ENCODE data around the gene ANXA3.

Gene ANXA3

DNA sequence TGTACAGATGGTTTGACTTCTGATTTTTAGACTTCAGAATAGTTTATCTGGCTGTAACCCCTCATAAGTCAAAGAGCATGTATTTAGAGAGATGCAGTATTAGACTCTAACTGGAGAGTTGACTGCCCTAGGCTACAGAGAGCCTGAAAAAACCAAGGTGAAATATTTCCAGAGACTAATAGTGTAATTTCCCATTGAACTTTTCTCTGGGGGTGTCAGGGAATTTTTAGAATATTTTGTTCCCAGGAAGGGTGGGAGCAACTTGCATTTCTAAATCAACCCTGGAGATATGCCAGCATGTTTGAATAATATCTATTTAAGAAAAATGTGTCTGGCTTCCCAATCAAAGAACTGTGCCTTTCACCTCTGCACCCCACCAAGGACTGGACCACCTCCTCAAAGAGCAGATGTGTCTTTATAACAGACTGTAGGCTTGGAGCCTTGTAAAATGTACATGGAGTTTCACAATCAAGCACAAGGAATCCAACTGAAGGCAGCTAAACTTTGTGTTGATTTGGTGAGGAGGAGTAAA is 2.0 kb downstream of the ANXA3 start:
- Mint-ChIP-seq H3K27me3 (peaks cover 33% of the 10 kb centered on the region), H3K36me3 (ENCODE audit: low read depth) (no peaks in the 10 kb centered on the region), H3K4me3 (no peak overlapping the region), H3K4me1 (peaks cover 11% of the 10 kb centered on the region), H3K27ac (no peak overlapping the region), H3K9me3 (no peaks in the 10 kb centered on the region)
- DNase-seq (no peak), ATAC-seq (no peak)

DNA sequence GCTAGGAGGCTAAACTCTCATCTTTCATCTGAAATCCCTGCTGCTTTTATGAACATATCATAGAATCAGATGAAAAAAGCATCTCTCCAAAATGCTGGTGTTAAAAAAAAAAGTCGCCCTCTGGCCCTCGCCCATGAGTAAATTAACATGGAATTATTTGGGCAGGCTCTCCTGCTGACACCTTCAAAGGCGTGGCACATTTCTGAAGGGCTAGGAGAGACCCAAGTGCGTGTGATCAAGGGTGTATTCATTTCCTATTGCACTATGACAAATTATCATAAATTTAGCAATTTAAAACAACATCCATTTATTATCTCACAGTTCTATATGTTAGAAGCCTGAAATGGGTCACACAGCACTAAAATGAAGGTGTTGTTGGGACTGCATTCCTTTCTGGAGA is 5.1 kb downstream of the ANXA3 start:
- Mint-ChIP-seq H3K36me3 (ENCODE audit: low read depth) (no peaks in the 10 kb centered on the region), H3K4me1 (peaks cover 8% of the 10 kb centered on the region), H3K9me3 (no peaks in the 10 kb centered on the region), H3K27me3 (peaks cover 18% of the 10 kb centered on the region), H3K27ac (no peak overlapping the region), H3K4me3 (no peak overlapping the region)
- no peak for DNase-seq
- ATAC-seq: no peak

DNA sequence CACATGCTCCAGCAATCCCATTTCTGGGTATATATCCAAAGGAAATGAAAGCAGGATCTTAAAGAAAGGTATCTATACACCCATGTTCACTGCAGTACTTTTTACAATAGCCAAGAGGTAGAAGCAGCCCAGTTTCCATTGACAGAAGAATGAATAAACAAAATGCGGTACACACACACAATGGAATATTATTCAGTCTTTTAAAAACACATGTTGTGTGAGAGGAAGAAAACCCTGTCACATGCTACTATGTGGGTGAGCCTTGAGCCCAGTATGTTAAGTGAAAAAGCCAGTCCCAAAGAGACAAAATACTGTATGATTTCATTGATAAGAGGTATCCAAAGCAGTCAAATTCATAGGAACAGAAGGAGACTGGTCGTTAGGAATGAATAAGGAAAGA is 6.3 kb downstream of the ANXA3 start:
- Mint-ChIP-seq H3K4me3 (no peak overlapping the region), H3K4me1 (no peaks in the 10 kb centered on the region), H3K27ac (no peak overlapping the region), H3K36me3 (ENCODE audit: low read depth) (no peaks in the 10 kb centered on the region), H3K9me3 (no peaks in the 10 kb centered on the region), H3K27me3 (peaks cover 13% of the 10 kb centered on the region)
- DNase-seq: no peak
- ATAC-seq: no peak

DNA sequence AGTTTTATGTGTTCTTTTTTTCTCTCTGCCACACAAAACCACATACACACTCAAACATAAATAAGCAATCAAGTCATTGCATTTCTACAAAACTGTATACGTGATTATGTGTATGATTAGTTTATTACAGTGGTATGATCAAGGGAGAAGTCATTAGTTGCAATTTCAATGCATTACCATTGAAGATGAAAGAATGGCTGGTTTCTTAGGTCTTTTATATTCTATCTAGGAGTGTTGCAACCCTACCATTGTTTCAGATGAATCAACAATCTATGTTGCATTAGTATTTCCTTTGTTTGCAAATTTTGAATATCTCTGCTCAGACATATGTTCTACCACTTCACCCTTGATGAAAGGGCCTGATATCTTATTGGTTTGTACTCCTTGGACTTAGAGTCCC is 6.8 kb downstream of the ANXA3 start:
- H3K4me1 Mint-ChIP-seq: no peaks in the 10 kb centered on the region
- H3K36me3 Mint-ChIP-seq (ENCODE audit: low read depth): no peaks in the 10 kb centered on the region
- H3K27ac Mint-ChIP-seq: no peak overlapping the region
- peaks cover 8% of the 10 kb centered on the region for H3K27me3 Mint-ChIP-seq
- ATAC-seq: no peak
- H3K9me3 Mint-ChIP-seq: no peaks in the 10 kb centered on the region
- no peak for DNase-seq
- no peak overlapping the region for H3K4me3 Mint-ChIP-seq

DNA sequence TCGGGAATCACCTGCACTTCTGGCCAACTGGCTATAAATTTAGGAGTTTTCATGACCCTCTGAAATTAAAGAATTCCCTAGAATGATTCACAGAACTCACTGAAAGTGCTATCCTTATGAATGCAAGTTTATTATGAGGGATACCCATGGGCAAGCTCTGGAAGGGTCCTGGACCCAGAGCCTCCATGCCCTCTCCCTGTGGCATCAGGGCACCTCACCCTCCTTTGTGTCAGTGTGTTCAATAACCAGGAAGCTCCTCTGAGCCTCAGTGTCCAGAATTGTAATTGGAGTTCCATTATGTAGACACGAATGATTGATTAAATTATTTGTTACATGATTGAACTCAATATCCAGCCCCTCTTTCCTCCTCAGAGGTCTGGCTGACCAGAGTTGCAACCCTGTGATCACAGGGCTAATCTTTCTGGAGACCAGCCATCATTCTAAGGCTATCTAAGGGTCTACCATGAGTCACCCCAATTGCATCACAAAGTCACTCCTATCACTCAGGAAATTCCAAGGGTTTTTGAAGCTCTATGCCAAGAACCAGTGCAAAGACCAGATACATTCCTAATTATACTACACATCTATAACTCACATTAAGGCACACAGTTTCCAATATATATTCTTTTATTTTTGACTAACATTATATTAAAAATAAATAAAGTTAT is 8.9 kb downstream of the ANXA3 start:
- no peak for DNase-seq
- Mint-ChIP-seq H3K9me3 (no peaks in the 10 kb centered on the region), H3K36me3 (ENCODE audit: low read depth) (no peaks in the 10 kb centered on the region), H3K4me1 (no peaks in the 10 kb centered on the region), H3K27me3 (peaks cover 3% of the 10 kb centered on the region), H3K4me3 (no peak overlapping the region), H3K27ac (no peak overlapping the region)
- no peak for ATAC-seq

DNA sequence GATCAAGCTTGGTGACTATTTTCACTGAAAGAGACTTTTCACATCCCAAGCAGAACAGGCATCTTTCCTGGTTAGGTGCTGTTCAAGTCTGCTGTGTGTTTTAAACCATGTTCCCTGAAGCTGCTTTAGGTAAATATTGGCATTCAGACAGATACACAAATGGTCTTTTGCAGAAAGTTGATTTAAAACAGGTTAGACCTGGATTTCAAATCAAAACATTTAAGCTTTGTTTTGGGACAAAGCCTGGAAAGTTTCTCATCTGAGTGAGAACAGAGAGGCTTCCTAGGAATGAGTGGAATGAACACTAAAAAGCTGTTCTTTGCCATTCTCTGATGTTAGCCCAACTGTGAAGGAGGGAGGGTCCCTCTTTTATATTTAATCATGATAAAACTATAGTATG is 10.1 kb downstream of the ANXA3 start:
- H3K4me1 Mint-ChIP-seq: no peaks in the 10 kb centered on the region
- H3K4me3 Mint-ChIP-seq: no peak overlapping the region
- H3K9me3 Mint-ChIP-seq: no peaks in the 10 kb centered on the region
- DNase-seq: no peak
- no peaks in the 10 kb centered on the region for H3K36me3 Mint-ChIP-seq (ENCODE audit: low read depth)
- H3K27me3 Mint-ChIP-seq: peaks cover 3% of the 10 kb centered on the region
- H3K27ac Mint-ChIP-seq: no peak overlapping the region
- ATAC-seq: no peak

DNA sequence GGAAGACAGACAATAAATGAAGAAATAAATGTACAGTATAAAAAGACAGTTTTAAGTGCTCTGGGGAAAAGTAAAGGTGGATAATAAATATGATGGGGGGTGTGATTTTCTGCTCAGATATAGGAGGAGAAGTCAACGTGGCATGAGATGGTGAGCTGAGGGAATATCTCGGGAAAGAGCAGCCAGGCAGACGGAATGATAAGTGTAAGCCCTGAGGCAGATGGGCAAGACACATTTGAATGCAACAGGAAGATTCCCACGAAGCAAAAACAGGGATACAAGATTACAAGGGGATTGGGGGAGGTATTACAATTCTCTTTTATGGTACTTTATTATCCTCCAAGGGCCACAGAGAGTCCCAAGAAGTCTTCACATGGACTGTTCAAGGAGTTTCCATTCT is 11.1 kb downstream of the ANXA3 start:
- Mint-ChIP-seq H3K36me3 (ENCODE audit: low read depth) (no peaks in the 10 kb centered on the region), H3K4me1 (no peaks in the 10 kb centered on the region), H3K27ac (no peak overlapping the region), H3K27me3 (no peaks in the 10 kb centered on the region), H3K9me3 (no peaks in the 10 kb centered on the region), H3K4me3 (no peak overlapping the region)
- no peak for DNase-seq
- ATAC-seq: no peak

DNA sequence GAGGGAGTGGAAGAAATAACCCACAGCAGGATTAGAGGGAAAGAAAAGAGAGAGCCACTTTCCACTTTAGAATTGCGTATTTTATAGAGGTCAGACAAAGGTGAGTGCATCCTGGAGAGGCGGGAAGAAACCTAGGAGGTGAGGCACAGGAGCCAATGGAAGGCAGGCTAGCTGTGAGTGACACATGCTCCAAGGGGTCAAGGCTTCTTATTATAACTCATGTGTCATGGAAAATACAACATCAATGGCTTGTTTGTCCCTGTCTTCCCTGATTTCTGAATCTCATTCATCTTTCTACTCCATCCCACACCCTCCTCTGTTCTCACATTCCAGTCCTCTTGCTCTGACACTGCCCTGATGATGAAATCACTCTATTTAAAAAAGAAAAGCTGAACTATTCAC is 14.4 kb downstream of the ANXA3 start:
- no peak for DNase-seq

DNA sequence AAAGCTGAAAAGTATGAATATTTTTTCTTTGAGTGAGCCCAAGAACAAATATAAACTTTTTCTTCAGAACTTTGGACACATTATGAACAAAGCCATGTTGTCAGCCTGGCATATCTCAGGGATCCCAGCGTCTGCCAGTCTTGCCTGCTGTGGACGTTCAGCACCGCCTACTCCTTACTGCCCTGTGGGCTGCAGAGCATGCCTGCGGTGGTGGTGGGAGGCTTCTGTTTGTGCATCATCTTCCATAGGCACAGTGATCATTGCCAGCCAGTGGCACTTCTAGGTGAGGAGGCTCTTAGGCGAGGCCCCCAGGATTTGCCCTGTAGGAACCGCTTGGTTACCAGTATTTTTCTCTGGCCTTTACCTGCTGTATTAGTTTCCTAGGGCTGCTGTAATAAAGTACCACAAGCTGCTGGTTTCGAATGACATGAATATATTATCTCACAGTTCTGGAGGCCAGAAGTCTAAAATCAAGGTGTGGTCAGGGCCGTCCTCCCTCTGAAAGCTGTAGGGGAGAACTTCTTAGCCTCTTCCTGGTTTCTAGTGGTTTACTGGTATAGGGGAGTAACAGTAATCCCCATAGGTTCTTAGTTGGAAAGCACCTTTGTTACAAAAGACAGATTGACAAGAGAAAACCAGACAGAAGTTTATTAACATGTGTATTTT is 15.4 kb downstream of the ANXA3 start:
- no peaks in the 10 kb centered on the region for H3K4me1 Mint-ChIP-seq
- no peaks in the 10 kb centered on the region for H3K9me3 Mint-ChIP-seq
- no peak overlapping the region for H3K4me3 Mint-ChIP-seq
- H3K27me3 Mint-ChIP-seq: peaks cover under 1% of the 10 kb centered on the region
- no peak for DNase-seq
- no peaks in the 10 kb centered on the region for H3K36me3 Mint-ChIP-seq (ENCODE audit: low read depth)
- H3K27ac Mint-ChIP-seq: no peak overlapping the region
- ATAC-seq: no peak

More for the DNA sequence above, 14.4 kb downstream of the ANXA3 start:
- no peak overlapping the region for H3K27ac Mint-ChIP-seq
- H3K4me1 Mint-ChIP-seq: no peaks in the 10 kb centered on the region
- H3K4me3 Mint-ChIP-seq: no peak overlapping the region
- no peak for ATAC-seq
- no peaks in the 10 kb centered on the region for H3K36me3 Mint-ChIP-seq (ENCODE audit: low read depth)
- H3K9me3 Mint-ChIP-seq: no peaks in the 10 kb centered on the region
- H3K27me3 Mint-ChIP-seq: no peaks in the 10 kb centered on the region

DNA sequence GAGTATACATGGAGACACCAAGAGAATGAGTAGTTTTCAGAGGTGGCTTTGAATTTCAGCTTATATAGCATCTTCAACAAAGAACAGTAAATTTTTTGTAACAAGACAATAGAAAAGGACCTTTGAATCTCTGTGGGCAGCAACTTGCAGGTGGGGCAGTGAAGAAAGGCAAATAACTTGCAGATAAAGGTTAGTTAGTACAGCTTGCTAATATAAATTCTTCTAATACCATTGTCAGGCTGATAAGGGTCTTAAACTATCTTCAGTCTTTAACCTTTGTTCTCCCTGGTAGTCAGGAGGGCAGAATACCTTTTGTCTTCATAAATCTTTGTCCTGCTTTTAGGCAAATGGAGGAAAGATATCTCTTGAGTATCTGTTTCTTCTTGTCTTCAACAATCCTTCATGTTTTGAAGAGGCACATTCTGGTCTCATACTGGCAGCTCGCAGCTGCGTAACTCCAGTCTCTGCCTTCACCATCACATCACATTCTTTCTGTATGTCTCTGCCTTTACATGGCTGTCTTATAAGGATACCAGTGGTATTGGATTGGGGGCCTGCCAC is 16.0 kb downstream of the ANXA3 start:
- Mint-ChIP-seq H3K27me3 (peaks cover 2% of the 10 kb centered on the region), H3K4me1 (no peaks in the 10 kb centered on the region), H3K4me3 (no peak overlapping the region), H3K9me3 (no peaks in the 10 kb centered on the region), H3K27ac (no peak overlapping the region), H3K36me3 (ENCODE audit: low read depth) (no peaks in the 10 kb centered on the region)
- DNase-seq: no peak
- ATAC-seq: no peak

DNA sequence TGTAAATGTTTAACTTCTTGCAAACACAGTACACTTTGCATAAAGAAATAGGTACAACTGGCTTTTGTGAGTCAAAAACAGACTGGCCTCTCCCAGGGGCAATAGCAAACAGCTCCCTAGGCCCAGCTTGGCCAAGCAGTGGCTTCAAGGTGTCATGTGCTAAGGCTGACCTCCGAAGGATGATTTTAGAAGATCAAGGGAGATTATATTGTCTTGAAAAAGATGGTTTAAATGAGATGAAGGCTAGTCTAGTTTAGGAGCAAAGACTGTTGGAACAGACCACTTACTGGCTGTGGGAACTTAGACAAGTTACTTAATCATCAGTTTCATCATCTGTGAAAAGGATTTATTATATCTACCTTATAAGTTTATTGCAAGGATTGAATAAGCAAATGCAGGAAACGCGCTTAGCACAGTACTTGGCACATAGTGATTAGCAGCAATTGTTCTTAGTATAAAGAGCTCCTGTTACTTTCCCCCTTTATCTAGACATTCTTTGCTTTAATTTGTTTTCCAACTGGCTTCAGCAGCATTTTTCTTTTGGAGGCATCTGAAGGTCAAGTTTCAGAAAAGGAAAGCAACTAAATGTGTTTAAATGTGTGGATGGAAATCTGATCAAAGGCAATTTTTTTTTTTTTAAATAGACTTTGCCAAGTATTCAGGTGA is 17.2 kb downstream of the ANXA3 start:
- Mint-ChIP-seq H3K4me3 (no peak overlapping the region), H3K27me3 (peaks cover 2% of the 10 kb centered on the region), H3K27ac (no peak overlapping the region), H3K9me3 (no peaks in the 10 kb centered on the region), H3K4me1 (no peaks in the 10 kb centered on the region), H3K36me3 (ENCODE audit: low read depth) (no peaks in the 10 kb centered on the region)
- ATAC-seq (no peak), DNase-seq (no peak)

DNA sequence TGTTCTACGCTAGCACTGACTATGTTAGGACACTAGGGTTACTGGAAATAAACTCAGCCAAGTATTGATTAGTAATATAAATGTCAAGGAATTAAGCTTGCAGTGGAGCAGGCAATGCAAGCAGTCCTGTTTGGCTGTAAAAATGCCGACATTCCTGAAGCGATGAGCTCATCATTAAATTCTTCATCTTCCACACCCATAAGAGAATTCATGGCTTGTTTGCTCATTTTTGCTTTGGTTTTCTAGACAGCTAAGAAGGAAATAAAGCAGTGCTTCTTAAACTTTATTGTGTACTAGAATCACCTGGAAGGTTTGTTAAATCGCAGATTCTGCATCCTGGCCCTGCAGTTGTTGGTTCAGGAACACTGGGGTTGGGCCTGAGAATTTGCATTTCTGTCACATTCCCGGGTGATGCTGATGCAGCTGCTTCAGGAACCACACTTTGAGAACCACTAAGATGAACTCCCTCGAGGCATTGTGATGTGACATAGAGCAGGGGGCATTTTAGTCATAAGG is 17.8 kb downstream of the ANXA3 start:
- no peak overlapping the region for H3K4me3 Mint-ChIP-seq
- DNase-seq: no peak
- H3K4me1 Mint-ChIP-seq: no peaks in the 10 kb centered on the region
- H3K27me3 Mint-ChIP-seq: peaks cover 2% of the 10 kb centered on the region
- H3K36me3 Mint-ChIP-seq (ENCODE audit: low read depth): no peaks in the 10 kb centered on the region
- H3K9me3 Mint-ChIP-seq: no peaks in the 10 kb centered on the region
- no peak for ATAC-seq
- no peak overlapping the region for H3K27ac Mint-ChIP-seq

DNA sequence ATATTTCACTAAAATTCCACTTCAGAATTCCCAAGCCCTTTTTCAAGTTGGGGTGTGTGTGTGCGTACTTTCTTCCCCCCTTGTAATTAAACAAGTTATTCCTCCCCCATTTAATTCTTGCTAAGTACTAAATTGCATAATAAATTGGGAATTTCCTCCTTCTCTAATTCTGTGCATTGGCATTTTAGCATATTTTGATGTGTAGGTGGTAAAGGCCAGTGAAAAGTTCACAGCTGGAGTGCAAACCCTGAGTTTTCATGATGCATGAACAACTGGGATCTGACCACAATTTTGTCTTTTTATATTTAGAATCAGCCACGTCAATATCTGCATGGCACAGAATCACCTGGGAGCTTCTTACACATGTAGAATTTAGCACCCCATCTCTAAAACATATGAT is 18.5 kb downstream of the ANXA3 start:
- ATAC-seq (no peak), DNase-seq (no peak)
- no peak overlapping the region for H3K27ac Mint-ChIP-seq
- no peak overlapping the region for H3K4me3 Mint-ChIP-seq
- no peaks in the 10 kb centered on the region for H3K4me1 Mint-ChIP-seq
- peaks cover 2% of the 10 kb centered on the region for H3K27me3 Mint-ChIP-seq
- no peaks in the 10 kb centered on the region for H3K9me3 Mint-ChIP-seq
- no peaks in the 10 kb centered on the region for H3K36me3 Mint-ChIP-seq (ENCODE audit: low read depth)

DNA sequence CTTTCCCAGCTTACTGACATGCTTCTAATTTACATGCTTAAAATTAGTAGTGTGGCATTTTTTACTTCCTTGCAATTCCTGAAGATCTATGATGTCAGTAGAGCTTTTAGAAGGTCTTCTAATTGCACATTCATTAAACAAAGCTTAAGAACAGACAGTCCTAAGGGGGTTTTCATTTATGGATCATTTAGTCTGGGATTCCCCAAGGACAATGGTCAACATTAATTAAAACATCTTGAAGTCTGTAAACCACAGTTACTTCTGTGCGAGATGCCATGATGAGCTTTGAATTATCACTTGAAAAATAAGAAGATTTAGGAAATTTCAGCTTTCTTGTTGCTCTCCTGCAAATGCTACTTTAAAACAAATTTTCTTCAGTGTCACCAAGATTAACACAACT is 20.2 kb downstream of the ANXA3 start:
- H3K4me1 Mint-ChIP-seq: no peaks in the 10 kb centered on the region
- no peaks in the 10 kb centered on the region for H3K9me3 Mint-ChIP-seq
- no peak overlapping the region for H3K27ac Mint-ChIP-seq
- ATAC-seq: no peak
- no peaks in the 10 kb centered on the region for H3K36me3 Mint-ChIP-seq (ENCODE audit: low read depth)
- no peak for DNase-seq
- peaks cover 2% of the 10 kb centered on the region for H3K27me3 Mint-ChIP-seq
- H3K4me3 Mint-ChIP-seq: no peak overlapping the region
